WTC11 (cell line): ENCODE measurements around the gene UBXN10. TPM values are rescaled to one million over a fixed set of nuclear protein-coding genes. Genes with fewer than 3 reads are reported as not detected.

Source experiments
- ATAC-seq: fragments of 200-7000 bp; cut with Tn5 transposase; 2 replicates; pipeline ENCODE4 v1.10.0; 2021; ENCODE audit warnings: mild to moderate bottlenecking, moderate library complexity
- CTCF ChIA-PET: fragments of 300-600 bp; sonication (Branson Sonifier 250); formaldehyde crosslinking; loops from one replicate; lab custom pipeline; 2021; ENCODE audit warnings: antibody characterized with exemption; lab: Charles Lee
- POLR2A ChIA-PET: fragments of 350-600 bp; sonication (Branson Sonifier 250); formaldehyde crosslinking; loops from one replicate; lab custom pipeline; 2021; ENCODE audit warnings: antibody characterized with exemption; lab: Charles Lee
- DNase-seq: peaks from one replicate; pipeline ENCODE4 v3.0.0; 2021; ENCODE audit warnings: low spot score
- H3K27ac Mint-ChIP-seq: 2 replicates; pipeline ENCODE4 v1.8.0; 2021; ENCODE audit warnings: mixed read lengths
- H3K27me3 Mint-ChIP-seq: 2 replicates; pipeline ENCODE4 v1.8.0; 2021; ENCODE audit warnings: low read depth, mild to moderate bottlenecking, moderate library complexity, mixed read lengths
- H3K36me3 Mint-ChIP-seq: 2 replicates; pipeline ENCODE4 v1.8.0; 2021; ENCODE audit warnings: mixed read lengths
- H3K4me1 Mint-ChIP-seq: 2 replicates; pipeline ENCODE4 v1.8.0; 2022; ENCODE audit warnings: mixed read lengths
- H3K4me3 Mint-ChIP-seq: 2 replicates; pipeline ENCODE4 v1.8.0; 2021; ENCODE audit warnings: mild to moderate bottlenecking, moderate library complexity, mixed read lengths
- H3K9me3 Mint-ChIP-seq: 2 replicates; pipeline ENCODE4 v1.8.0; 2021; ENCODE audit warnings: mixed read lengths
- E2F4 ChIP-seq: sonication (generic); formaldehyde crosslinking; IDR thresholded peaks from 2 replicates; pipeline ENCODE4 v1.8.1; 2022; ENCODE audit warnings: low read depth, mild to moderate bottlenecking, moderate library complexity, missing genetic modification reagents, borderline replicate concordance
- FOXP1 ChIP-seq: sonication (generic); formaldehyde crosslinking; IDR thresholded peaks from 2 replicates; pipeline ENCODE4 v1.8.0; 2022; ENCODE audit warnings: missing genetic modification reagents, mild to moderate bottlenecking, moderate library complexity, borderline replicate concordance
- KAT7 ChIP-seq: sonication (generic); formaldehyde crosslinking; IDR thresholded peaks from 2 replicates; pipeline ENCODE4 v1.8.1; 2023; ENCODE audit warnings: missing genetic modification reagents, mild to moderate bottlenecking, borderline replicate concordance
- NFYB ChIP-seq: sonication (generic); formaldehyde crosslinking; conservative IDR thresholded peaks from 2 replicates; pipeline ENCODE4 v1.8.0; 2022; ENCODE audit warnings: low read depth, missing genetic modification reagents
- SOX15 ChIP-seq: fragments of 250-450 bp; sonication (Bioruptor Pico); IDR thresholded peaks from 2 replicates; pipeline ENCODE4 v1.9.0; 2021; ENCODE audit warnings: mild to moderate bottlenecking
- SP1 ChIP-seq: sonication (generic); formaldehyde crosslinking; conservative IDR thresholded peaks from 2 replicates; pipeline ENCODE4 v1.8.1; 2022; ENCODE audit warnings: missing genetic modification reagents
- ZMAT4 ChIP-seq: fragments of 250-450 bp; sonication (Bioruptor Pico); IDR thresholded peaks from 2 replicates; pipeline ENCODE4 v1.9.0; 2021; ENCODE audit warnings: mild to moderate bottlenecking
- ZNF121 ChIP-seq: sonication (generic); formaldehyde crosslinking; IDR thresholded peaks from 2 replicates; pipeline ENCODE4 v1.8.0; 2023; ENCODE audit warnings: missing genetic modification reagents
- ZNF281 ChIP-seq: sonication (generic); formaldehyde crosslinking; IDR thresholded peaks from 2 replicates; pipeline ENCODE4 v1.8.0; 2023; ENCODE audit warnings: mild to moderate bottlenecking, missing genetic modification reagents
- ZNF317 ChIP-seq: sonication (generic); formaldehyde crosslinking; IDR thresholded peaks from 2 replicates; pipeline ENCODE4 v1.8.1; 2023; ENCODE audit warnings: low read depth, mild to moderate bottlenecking, moderate library complexity, missing genetic modification reagents, borderline replicate concordance
- ZNF396 ChIP-seq: fragments of 250-450 bp; sonication (Bioruptor Pico); IDR thresholded peaks from 2 replicates; pipeline ENCODE4 v1.8.0; 2021; ENCODE audit warnings: mild to moderate bottlenecking, moderate library complexity, borderline replicate concordance
- ZNF671 ChIP-seq: fragments of 250-450 bp; sonication (Bioruptor Pico); IDR thresholded peaks from 2 replicates; pipeline ENCODE4 v1.8.0; 2021; ENCODE audit warnings: mild to moderate bottlenecking
- total RNA-seq: library from RNA; stranded (reverse); gene quantifications from 3 replicates; pipeline ENCODE4 v1.2.3, GENCODE V29; 2021
- TF ChIP-seq, protein P1 (sequence below): sonication (generic); formaldehyde crosslinking; IDR thresholded peaks from 2 replicates; pipeline ENCODE4 v1.8.0; 2022; ENCODE audit warnings: mild to moderate bottlenecking, missing genetic modification reagents
- TF ChIP-seq, protein P2 (sequence below): sonication (generic); formaldehyde crosslinking; IDR thresholded peaks from 2 replicates; pipeline ENCODE4 v1.8.1; 2023; ENCODE audit warnings: mild to moderate bottlenecking, missing genetic modification reagents
- TF ChIP-seq, protein P3 (sequence below): sonication (generic); formaldehyde crosslinking; IDR thresholded peaks from 2 replicates; pipeline ENCODE4 v1.8.0; 2022; ENCODE audit warnings: mild to moderate bottlenecking, missing genetic modification reagents
- TF ChIP-seq, protein P4 (sequence below): sonication (generic); formaldehyde crosslinking; IDR thresholded peaks from 2 replicates; pipeline ENCODE4 v1.8.0; 2023; ENCODE audit warnings: missing genetic modification reagents, mild to moderate bottlenecking, borderline replicate concordance
- TF ChIP-seq, protein P5 (sequence below): sonication (generic); formaldehyde crosslinking; IDR thresholded peaks from 2 replicates; pipeline ENCODE4 v1.8.1; 2022; ENCODE audit warnings: mild to moderate bottlenecking, moderate library complexity, missing genetic modification reagents

The UBXN10 gene
- total RNA-seq, 1 experiment from 2014 or later = 0.52 TPM

GRCh38 chr1:20191266-20191825 lies 5.5 kb downstream of the UBXN10 start (continued):
- TF ChIP-seq, protein P1, sequence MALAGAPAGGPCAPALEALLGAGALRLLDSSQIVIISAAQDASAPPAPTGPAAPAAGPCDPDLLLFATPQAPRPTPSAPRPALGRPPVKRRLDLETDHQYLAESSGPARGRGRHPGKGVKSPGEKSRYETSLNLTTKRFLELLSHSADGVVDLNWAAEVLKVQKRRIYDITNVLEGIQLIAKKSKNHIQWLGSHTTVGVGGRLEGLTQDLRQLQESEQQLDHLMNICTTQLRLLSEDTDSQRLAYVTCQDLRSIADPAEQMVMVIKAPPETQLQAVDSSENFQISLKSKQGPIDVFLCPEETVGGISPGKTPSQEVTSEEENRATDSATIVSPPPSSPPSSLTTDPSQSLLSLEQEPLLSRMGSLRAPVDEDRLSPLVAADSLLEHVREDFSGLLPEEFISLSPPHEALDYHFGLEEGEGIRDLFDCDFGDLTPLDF (CRISPR knock-in tag) = no peak
- TF ChIP-seq, protein P2, sequence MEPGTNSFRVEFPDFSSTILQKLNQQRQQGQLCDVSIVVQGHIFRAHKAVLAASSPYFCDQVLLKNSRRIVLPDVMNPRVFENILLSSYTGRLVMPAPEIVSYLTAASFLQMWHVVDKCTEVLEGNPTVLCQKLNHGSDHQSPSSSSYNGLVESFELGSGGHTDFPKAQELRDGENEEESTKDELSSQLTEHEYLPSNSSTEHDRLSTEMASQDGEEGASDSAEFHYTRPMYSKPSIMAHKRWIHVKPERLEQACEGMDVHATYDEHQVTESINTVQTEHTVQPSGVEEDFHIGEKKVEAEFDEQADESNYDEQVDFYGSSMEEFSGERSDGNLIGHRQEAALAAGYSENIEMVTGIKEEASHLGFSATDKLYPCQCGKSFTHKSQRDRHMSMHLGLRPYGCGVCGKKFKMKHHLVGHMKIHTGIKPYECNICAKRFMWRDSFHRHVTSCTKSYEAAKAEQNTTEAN (CRISPR knock-in tag) = no peak
- TF ChIP-seq NFYB (CRISPR knock-in tag) (no peak), KAT7 (no peak), ZNF396 (CRISPR knock-in tag) (no peak)

- POLR2A ChIA-PET = no interaction called here
- Mint-ChIP-seq H3K27ac (no peak overlapping the region), H3K4me1 (peaks cover 19% of the 10 kb centered on the region), H3K36me3 (no peaks in the 10 kb centered on the region), H3K9me3 (no peaks in the 10 kb centered on the region), H3K4me3 (no peak overlapping the region), H3K27me3 (peaks cover 23% of the 10 kb centered on the region)
- DNase-seq (no peak), ATAC-seq (no peak)
- CTCF ChIA-PET = interaction anchor here (2.0 kb wide), 1 partner anchor 218 kb away, joined by 6 read pairs; no protein-coding TSS in a partner anchor
- no peak for TF ChIP-seq ZNF281
- TF ChIP-seq ZMAT4 (CRISPR knock-in tag) = no peak
- TF ChIP-seq FOXP1 (CRISPR knock-in tag) = no peak
- TF ChIP-seq ZNF121 (CRISPR knock-in tag) = no peak
- no peak for TF ChIP-seq KAT7
- TF ChIP-seq ZNF671 (CRISPR knock-in tag) = no peak
- TF ChIP-seq, protein P3, sequence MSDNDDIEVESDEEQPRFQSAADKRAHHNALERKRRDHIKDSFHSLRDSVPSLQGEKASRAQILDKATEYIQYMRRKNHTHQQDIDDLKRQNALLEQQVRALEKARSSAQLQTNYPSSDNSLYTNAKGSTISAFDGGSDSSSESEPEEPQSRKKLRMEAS (CRISPR knock-in tag) = no peak
- no peak for TF ChIP-seq ZNF317
- TF ChIP-seq, protein P4, sequence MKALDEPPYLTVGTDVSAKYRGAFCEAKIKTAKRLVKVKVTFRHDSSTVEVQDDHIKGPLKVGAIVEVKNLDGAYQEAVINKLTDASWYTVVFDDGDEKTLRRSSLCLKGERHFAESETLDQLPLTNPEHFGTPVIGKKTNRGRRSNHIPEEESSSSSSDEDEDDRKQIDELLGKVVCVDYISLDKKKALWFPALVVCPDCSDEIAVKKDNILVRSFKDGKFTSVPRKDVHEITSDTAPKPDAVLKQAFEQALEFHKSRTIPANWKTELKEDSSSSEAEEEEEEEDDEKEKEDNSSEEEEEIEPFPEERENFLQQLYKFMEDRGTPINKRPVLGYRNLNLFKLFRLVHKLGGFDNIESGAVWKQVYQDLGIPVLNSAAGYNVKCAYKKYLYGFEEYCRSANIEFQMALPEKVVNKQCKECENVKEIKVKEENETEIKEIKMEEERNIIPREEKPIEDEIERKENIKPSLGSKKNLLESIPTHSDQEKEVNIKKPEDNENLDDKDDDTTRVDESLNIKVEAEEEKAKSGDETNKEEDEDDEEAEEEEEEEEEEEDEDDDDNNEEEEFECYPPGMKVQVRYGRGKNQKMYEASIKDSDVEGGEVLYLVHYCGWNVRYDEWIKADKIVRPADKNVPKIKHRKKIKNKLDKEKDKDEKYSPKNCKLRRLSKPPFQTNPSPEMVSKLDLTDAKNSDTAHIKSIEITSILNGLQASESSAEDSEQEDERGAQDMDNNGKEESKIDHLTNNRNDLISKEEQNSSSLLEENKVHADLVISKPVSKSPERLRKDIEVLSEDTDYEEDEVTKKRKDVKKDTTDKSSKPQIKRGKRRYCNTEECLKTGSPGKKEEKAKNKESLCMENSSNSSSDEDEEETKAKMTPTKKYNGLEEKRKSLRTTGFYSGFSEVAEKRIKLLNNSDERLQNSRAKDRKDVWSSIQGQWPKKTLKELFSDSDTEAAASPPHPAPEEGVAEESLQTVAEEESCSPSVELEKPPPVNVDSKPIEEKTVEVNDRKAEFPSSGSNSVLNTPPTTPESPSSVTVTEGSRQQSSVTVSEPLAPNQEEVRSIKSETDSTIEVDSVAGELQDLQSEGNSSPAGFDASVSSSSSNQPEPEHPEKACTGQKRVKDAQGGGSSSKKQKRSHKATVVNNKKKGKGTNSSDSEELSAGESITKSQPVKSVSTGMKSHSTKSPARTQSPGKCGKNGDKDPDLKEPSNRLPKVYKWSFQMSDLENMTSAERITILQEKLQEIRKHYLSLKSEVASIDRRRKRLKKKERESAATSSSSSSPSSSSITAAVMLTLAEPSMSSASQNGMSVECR (CRISPR knock-in tag) = no peak
- TF ChIP-seq SOX15 (CRISPR knock-in tag) = no peak
- TF ChIP-seq, protein P1 (CRISPR knock-in tag) = no peak
- TF ChIP-seq SP1 (CRISPR knock-in tag) = no peak
- no peak for TF ChIP-seq E2F4
- TF ChIP-seq, protein P5, sequence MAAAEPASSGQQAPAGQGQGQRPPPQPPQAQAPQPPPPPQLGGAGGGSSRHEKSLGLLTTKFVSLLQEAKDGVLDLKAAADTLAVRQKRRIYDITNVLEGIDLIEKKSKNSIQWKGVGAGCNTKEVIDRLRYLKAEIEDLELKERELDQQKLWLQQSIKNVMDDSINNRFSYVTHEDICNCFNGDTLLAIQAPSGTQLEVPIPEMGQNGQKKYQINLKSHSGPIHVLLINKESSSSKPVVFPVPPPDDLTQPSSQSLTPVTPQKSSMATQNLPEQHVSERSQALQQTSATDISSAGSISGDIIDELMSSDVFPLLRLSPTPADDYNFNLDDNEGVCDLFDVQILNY (CRISPR knock-in tag) = no peak
- TF ChIP-seq, protein P2 (CRISPR knock-in tag) = no peak
Measured at GRCh38 chr1:20192364-20192763, 6.5 kb downstream of the UBXN10 start.
